Spleen (tissue), 11 donors: ENCODE measurements around the gene PEX14. TPM values are rescaled to one million over a fixed set of nuclear protein-coding genes. Genes with fewer than 3 reads are reported as not detected.

ENCODE experiments used
- DNase-seq: peaks from one replicate; pipeline ENCODE4 v3.0.0-alpha.2; 2020
- H3K27ac ChIP-seq, 8 donors: fragments of 200-600 bp; sonication (generic) in 7 of 8; 1 replicate in 4 of 8; 2 replicates in 4 of 8; pipeline versions ENCODE4 v1.5.0 to v1.8.0; 2016 to 2021; ENCODE audit warnings: inconsistent platforms in 4 of 8, mild to moderate bottlenecking in 4 of 8, moderate library complexity in 1 of 8
- H3K27me3 ChIP-seq, 7 donors: fragments of 200-600 bp; sonication (generic) in 6 of 7; replicated peaks in 1 of 7; 1 replicate in 4 of 7; 2 replicates in 3 of 7; pipeline versions ENCODE4 v1.5.0 to v1.8.0; 2016 to 2021; ENCODE audit warnings: inconsistent platforms in 3 of 7, mild to moderate bottlenecking in 1 of 7
- H3K36me3 ChIP-seq, 6 donors: fragments of 200-600 bp; sonication (generic) in 5 of 6; 1 replicate in 4 of 6; 2 replicates in 2 of 6; pipeline versions ENCODE4 v1.5.0 to v1.8.0; 2016 to 2021; ENCODE audit warnings: inconsistent platforms in 2 of 6
- H3K4me1 ChIP-seq, 6 donors: fragments of 200-600 bp; sonication (generic) in 5 of 6; 1 replicate in 3 of 6; 2 replicates in 3 of 6; pipeline versions ENCODE4 v1.5.0 to v1.8.0; 2016 to 2021; ENCODE audit warnings: inconsistent platforms in 3 of 6
- H3K4me3 ChIP-seq, 8 donors: fragments of 200-600 bp; sonication (generic) in 7 of 8; 1 replicate in 4 of 8; 2 replicates in 4 of 8; pipeline versions ENCODE4 v1.5.0 to v1.8.0; 2016 to 2021; ENCODE audit warnings: inconsistent platforms in 4 of 8, mild to moderate bottlenecking in 4 of 8, moderate library complexity in 2 of 8
- H3K9me3 ChIP-seq, 8 donors: fragments of 200-600 bp; sonication (generic) in 7 of 8; 1 replicate in 4 of 8; 2 replicates in 4 of 8; pipeline versions ENCODE4 v1.5.0 to v1.8.0; 2016 to 2021; ENCODE audit warnings: inconsistent platforms in 4 of 8
- POLR2A ChIP-seq, 3 donors: fragments of 450-650 bp; IDR thresholded peaks; one replicate each; pipeline ENCODE4 v1.5.1; 2017; ENCODE audit warnings: antibody characterized with exemption in 3 of 3, mild to moderate bottlenecking in 1 of 3
- POLR2AphosphoS5 ChIP-seq, 3 donors: sonication (generic); formaldehyde crosslinking; IDR thresholded peaks; one replicate each; pipeline ENCODE4 v1.5.1; 2017; ENCODE audit warnings: antibody characterized with exemption in 3 of 3
- WGBS, 5 donors: extraction: QIAGEN DNeasy Blood & Tissue Kit in 3 of 5; methylation state at CpG; one replicate each; pipeline versions ENCODE4 v1.1.5 to v1.1.7; 2013 to 2018; 5-methylcytosine and 5-hydroxymethylcytosine counted together
- intact Hi-C: fragments of 100-400 bp; cut with DNase I; formaldehyde crosslinking; loops from one replicate; pipeline ENCODE4 v1.15.0; 2023; ENCODE audit warnings: low total_unique reads
- polyA plus RNA-seq, 3 donors: library from polyadenylated mRNA; stranded (reverse); fragments of 200-250 nt; gene quantifications; one replicate each; pipeline ENCODE4 v1.2.1, GENCODE V29; 2013
- total RNA-seq, 7 donors: library from RNA; depleted of rRNA in 3 of 7; stranded (reverse); fragments of >200 nt in 3 of 7; fragmentation: NEBNext Ultra II Directional in 4 of 7; extraction: Animal tissue kit (Norgen Biotek cat#: 25700) in 4 of 7; gene quantifications; one replicate each; pipeline versions ENCODE4 v1.1.0 to v1.2.1, GENCODE V29; 2016 to 2021
- TF ChIP-seq, protein P1 (sequence below), 11 experiments: fragments of 200-600 bp in 7 of 11; fragments of 450-650 bp in 4 of 11; sonication (generic) in 4 of 11; IDR thresholded peaks in 8 of 11; conservative IDR thresholded peaks in 3 of 11; 1 replicate in 7 of 11; 2 replicates in 4 of 11; pipeline versions ENCODE4 v1.4.0 to v1.8.0; 2016 to 2021; ENCODE audit warnings: antibody characterized with exemption in 11 of 11, inconsistent platforms in 4 of 11, mild to moderate bottlenecking in 1 of 11
- donor health status: healthy with polysubstance abuse.
- donor health status: DM: no; HTN: no; CAD: no; lungs with moderate emphysema.
- donor health status: DM: no; HTN: no; CAD: no.
- donor health status: Bipolar disorder and iron deficiency.
- donor health status: healthy.
- donor health status: DM: no; HTN: no; CAD: no.
- donor health status: DM: yes; HTN: yes; CAD: no.

PEX14 gene
- total and polyA plus RNA-seq, 10 donors: 9.3 to 19.7 (median 12.1) TPM

DNA sequence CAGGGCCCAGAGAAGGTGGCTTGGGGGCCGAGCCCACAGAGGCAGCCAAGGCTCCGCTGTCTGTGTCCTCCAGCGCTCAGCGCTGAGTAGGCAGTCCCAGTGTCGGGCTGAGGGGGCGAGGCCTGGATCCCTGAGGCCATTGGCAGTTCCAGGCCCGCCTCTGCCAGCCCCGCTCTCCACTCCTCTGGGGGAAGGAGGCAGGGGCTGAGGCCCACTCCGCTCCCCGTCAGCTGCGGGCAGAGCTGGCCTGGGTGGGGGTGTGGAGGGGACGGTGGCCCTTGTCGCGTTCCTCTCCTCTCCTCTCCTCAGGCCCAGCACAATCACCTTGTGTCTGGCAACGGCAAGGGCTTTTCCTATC, 188.9 kb downstream of the PEX14 start:
- 65 to 84% (median 79%) methylated on average over 10 to 15 of the region's 15 CpGs for WGBS, 5 donors
- Histone ChIP-seq H3K9me3 (no peaks in the 10 kb centered on the region), H3K27me3 (no peaks in the 10 kb centered on the region), H3K4me3 (no peak overlapping the region), H3K27ac (no peak overlapping the region), H3K4me1 (peaks cover 0 to 46% (median 23%) of the 10 kb centered on the region in 6 donors), H3K36me3 (peaks cover 0 to 53% (median 15%) of the 10 kb centered on the region in 6 donors)
- no peak for DNase-seq
- TF ChIP-seq POLR2AphosphoS5 (IDR thresholded peaks at IDR 0.05): no peak
- TF ChIP-seq, protein P1, sequence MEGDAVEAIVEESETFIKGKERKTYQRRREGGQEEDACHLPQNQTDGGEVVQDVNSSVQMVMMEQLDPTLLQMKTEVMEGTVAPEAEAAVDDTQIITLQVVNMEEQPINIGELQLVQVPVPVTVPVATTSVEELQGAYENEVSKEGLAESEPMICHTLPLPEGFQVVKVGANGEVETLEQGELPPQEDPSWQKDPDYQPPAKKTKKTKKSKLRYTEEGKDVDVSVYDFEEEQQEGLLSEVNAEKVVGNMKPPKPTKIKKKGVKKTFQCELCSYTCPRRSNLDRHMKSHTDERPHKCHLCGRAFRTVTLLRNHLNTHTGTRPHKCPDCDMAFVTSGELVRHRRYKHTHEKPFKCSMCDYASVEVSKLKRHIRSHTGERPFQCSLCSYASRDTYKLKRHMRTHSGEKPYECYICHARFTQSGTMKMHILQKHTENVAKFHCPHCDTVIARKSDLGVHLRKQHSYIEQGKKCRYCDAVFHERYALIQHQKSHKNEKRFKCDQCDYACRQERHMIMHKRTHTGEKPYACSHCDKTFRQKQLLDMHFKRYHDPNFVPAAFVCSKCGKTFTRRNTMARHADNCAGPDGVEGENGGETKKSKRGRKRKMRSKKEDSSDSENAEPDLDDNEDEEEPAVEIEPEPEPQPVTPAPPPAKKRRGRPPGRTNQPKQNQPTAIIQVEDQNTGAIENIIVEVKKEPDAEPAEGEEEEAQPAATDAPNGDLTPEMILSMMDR (IDR thresholded peaks at IDR 0.05 in 8 of 11, conservative IDR thresholded peaks at IDR 0.05 in 3 of 11): no peak
- no peak for TF ChIP-seq POLR2A (IDR thresholded peaks at IDR 0.05)
- intact Hi-C loops: no loop called here

DNA sequence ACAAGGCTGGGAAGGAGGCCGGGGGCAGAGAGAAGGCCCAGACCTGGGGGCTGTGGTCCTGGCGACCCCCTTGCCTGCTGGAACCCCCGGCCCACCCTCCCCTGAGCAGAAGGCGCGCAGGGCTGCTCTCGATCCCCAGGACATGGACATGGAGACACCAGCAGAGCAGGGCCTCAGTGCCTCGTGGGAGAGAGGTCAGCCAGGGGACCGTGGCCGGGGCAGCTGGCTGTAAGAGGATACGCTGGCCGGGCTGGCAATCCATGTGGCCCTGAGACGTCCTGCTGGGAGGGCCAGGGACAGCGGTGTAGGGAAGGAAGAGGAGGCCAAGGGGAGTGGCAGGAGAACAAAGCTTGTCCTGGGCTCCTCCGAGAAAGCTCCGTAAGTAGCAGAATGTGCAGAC, 189.5 kb downstream of the PEX14 start:
- peaks cover 0 to 47% (median 13%) of the 10 kb centered on the region in 6 donors for H3K36me3 ChIP-seq
- intact Hi-C loops: no loop called here
- TF ChIP-seq POLR2AphosphoS5 (IDR thresholded peaks at IDR 0.05) (peak; percentile 48 to 79 (median 71)), POLR2A (IDR thresholded peaks at IDR 0.05) (no peak)
- TF ChIP-seq, protein P1 (IDR thresholded peaks at IDR 0.05 in 8 of 11, conservative IDR thresholded peaks at IDR 0.05 in 3 of 11): no peak
- H3K27me3 ChIP-seq: no peaks in the 10 kb centered on the region
- no peaks in the 10 kb centered on the region for H3K9me3 ChIP-seq
- peaks cover 0 to 47% (median 23%) of the 10 kb centered on the region in 6 donors for H3K4me1 ChIP-seq
- 70 to 82% (median 73%) methylated on average over 15 of the region's 15 CpGs for WGBS, 5 donors
- H3K4me3 ChIP-seq: no peak overlapping the region
- no peak overlapping the region for H3K27ac ChIP-seq
- peak; percentile 84 for DNase-seq

DNA sequence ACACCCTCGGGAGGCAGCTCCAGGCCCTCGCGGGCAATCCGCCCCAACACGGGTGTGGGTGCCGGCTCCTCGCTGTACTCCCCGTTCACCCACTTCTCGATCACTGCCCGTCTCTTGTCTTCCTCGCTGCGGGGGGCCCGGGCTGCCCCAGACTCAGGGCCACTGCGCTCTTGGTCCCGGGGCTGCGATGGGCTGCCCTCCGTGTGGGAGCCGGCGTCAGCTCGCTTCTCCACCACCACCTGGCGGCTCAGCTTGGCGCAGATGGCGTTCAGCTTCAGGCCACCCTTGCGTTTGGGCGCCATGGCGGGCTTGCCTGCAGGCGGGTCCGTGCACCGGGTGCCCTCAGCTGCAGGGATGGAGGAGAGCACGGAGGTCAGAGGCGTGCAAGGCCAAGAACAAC, 190.5 kb downstream of the PEX14 start:
- intact Hi-C loops: no loop called here
- no peak for TF ChIP-seq POLR2AphosphoS5 (IDR thresholded peaks at IDR 0.05)
- TF ChIP-seq POLR2A (IDR thresholded peaks at IDR 0.05): no peak
- TF ChIP-seq, protein P1 (IDR thresholded peaks at IDR 0.05 in 8 of 11, conservative IDR thresholded peaks at IDR 0.05 in 3 of 11): no peak
- H3K27ac ChIP-seq: no peak overlapping the region
- no peaks in the 10 kb centered on the region for H3K9me3 ChIP-seq
- peaks cover 0 to 50% (median 23%) of the 10 kb centered on the region in 6 donors for H3K4me1 ChIP-seq
- no peak overlapping the region for H3K4me3 ChIP-seq
- H3K36me3 ChIP-seq: peaks cover 0 to 37% (median 5%) of the 10 kb centered on the region in 6 donors
- H3K27me3 ChIP-seq: no peaks in the 10 kb centered on the region
- 93 to 98% (median 96%) methylated on average over 28 to 31 of the region's 31 CpGs for WGBS, 5 donors
- DNase-seq: no peak

DNA sequence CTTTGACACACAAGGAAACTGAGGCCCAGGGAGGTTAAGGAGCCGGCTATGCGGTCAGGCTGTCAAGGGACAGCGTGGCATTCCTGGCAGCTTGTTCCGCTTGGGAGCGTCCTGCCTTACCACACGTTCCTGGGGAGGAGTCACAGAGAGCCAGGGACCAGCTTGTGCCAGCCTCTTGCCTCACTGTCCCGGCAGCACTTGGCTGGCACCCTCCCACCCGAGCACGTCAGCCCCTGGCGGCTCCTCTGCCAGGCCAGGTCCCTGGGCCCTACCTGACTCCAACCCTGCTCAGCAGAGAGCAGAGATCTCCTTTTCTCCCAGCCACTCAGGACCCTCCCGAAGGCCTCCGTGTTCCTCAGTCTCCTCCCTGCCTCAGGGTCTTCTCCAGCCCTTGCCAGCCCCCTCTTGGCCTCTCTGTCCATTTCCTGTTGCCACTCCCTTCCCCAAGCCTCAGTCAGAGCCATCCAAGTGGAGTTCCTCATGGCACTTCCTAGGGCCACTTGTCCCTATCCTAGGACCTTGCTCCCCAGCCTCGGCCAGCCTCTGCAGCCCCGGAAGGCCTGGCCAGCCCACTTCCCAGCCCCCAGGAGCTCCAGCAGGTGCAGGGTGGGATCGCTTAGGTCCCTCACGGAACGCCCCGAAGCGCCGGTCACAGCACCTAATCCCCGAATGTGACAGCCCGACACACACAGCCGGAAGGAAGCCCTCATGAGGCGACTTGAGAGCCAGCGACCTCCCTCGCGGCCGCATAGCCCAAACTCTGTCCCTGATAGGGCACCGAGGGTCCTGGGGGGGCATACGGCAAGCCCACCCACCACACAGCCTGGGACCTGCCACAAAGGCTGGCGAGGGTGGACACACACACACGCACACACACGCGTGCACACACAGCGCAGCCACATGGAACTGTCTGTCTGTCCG, 191.4 kb downstream of the PEX14 start:
- intact Hi-C loops: no loop called here
- H3K9me3 ChIP-seq: no peaks in the 10 kb centered on the region
- TF ChIP-seq POLR2AphosphoS5 (IDR thresholded peaks at IDR 0.05) (peak in 1 of 3 donors; percentile 4), POLR2A (IDR thresholded peaks at IDR 0.05) (no peak)
- peaks cover 0 to 60% (median 25%) of the 10 kb centered on the region in 6 donors for H3K4me1 ChIP-seq
- H3K36me3 ChIP-seq: peaks cover 0 to 30% (median 3%) of the 10 kb centered on the region in 6 donors
- H3K27ac ChIP-seq: no peak overlapping the region
- 74 to 85% (median 81%) methylated on average over 30 to 36 of the region's 36 CpGs for WGBS, 5 donors
- no peak for DNase-seq
- H3K4me3 ChIP-seq: no peak overlapping the region
- peaks cover 0 to 1% (median 0%) of the 10 kb centered on the region in 7 donors for H3K27me3 ChIP-seq
